Umbilical cord (tissue), 2 donors: ENCODE measurements around the gene CCDC34. TPM values are rescaled to one million over a fixed set of nuclear protein-coding genes. Genes with fewer than 3 reads are reported as not detected.

Experiments
- DNase-seq: peaks from one replicate; pipeline ENCODE4 v3.0.0-alpha.2; 2015; ENCODE audit warnings: low spot score
- total RNA-seq: library from RNA; depleted of rRNA; stranded (reverse); fragments of >200 nt; gene quantifications from one replicate; pipeline ENCODE4 v1.2.3, GENCODE V29; 2014; ENCODE audit warnings: low replicate concordance; ENCODE audit not compliant: insufficient read depth

CCDC34 gene
- total RNA-seq, 1 donor from 2014 or later: 9.4 TPM

DNA sequence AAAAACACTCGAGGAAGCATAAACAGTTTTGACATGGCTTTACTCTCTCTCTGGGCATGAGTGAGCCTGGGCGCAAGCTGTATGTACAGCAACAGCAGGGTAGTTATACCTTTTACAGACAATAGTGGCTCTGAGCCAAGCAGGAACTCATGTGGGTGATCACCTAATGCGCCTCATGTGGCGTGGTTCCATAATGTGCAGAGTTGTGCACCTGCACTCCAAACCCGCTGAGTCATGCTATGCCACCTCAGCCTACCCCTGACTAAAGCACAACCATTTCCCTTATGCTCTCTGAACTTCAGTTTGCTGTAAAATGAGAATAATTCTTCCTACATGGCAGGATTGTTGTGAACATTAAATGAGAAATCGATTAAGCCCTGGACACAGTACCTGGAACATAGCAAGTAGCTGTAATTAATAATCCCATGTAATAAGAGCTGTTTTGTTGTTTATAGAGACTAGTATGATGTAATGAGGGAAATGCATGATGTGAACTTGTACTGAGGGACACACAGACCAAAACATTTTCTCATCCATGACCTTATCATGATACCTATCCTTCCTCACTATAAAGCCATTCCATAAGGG lies 71.6 kb downstream of the CCDC34 start:
- no peak for DNase-seq

DNA sequence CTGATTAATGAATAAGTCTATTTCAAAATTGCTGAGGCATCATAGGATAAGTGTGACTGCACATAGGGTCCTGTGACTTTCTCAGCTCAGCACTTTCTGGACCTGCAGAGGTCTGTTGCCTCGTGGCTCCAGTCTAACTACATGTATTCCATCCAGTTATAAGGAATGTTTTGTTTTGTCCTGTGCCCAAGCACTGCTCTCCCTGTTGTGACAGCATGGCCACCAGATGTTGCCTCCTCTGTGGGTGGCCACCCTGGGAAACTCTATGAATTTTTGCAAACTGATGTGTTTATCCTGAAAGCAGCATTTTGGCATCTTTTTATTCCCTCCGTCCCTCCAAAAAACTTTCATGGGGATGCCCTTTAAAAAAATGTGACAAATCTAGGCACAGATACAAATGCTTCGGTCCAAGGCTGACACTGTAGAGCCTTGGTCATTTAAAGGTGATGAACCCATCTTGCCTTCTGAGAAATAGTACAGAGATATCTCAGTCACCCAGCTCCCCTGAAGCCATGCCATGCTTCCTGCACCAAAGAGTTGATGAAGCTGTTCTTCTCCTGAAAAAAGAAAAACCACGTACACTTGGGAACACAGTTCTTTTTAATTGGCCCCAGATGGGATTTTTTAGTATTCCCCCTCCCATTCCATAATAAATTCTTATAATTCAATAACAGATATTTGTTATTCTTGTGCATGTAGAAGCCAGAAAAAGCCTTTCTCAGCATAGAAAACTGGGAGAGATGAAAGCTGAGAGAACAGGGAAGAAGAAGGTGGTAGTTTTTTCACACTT lies 72.6 kb downstream of the CCDC34 start:
- no peak for DNase-seq

Other genes starting within 250 kb of the CCDC34 start
- gene LGR4, start 109.6 kb upstream of the CCDC34 start, total RNA-seq: 106 TPM
- gene LIN7C, start 143.6 kb upstream of the CCDC34 start, total RNA-seq: 70.8 TPM